ENCODE data around the gene MFSD1. TPM values are rescaled to one million over a fixed set of nuclear protein-coding genes. Genes with fewer than 3 reads are reported as not detected.

MFSD1 gene
- total and polyA plus RNA-seq, 8 donors = 8.9 to 37.4 (median 22.6) TPM

- H3K27me3 ChIP-seq = no peaks in the 10 kb centered on the region
Observed at GRCh38 chr3:158875700-158876099, 73.8 kb downstream of the MFSD1 start.

More at GRCh38 chr3:158875700-158876099, 73.8 kb downstream of the MFSD1 start:
- H3K4me3 ChIP-seq = no peak overlapping the region
- FAIRE-seq (no peak), ATAC-seq (no peak), DNase-seq (no peak)
- no peaks in the 10 kb centered on the region for H3K9me3 ChIP-seq
- intact Hi-C loops (cut with DNase I) = no loop called here
- TF ChIP-seq CTCF (IDR thresholded peaks at IDR 0.05) = no peak
- no peak overlapping the region for H3K27ac ChIP-seq
- no peaks in the 10 kb centered on the region for H3K4me1 ChIP-seq
- no peaks in the 10 kb centered on the region for H3K36me3 ChIP-seq

Other genes with a start within 250 kb of the MFSD1 start
- gene MLF1, start 230.9 kb upstream of the MFSD1 start, total RNA-seq = 1 to 10 TPM; 1.2 to 6.8 (median 3.6) TPM
- 10 to 100 TPM in 1 of 2 donors, 1 to 10 TPM in 1; 2.7 to 12.0 TPM for gene MLF1, start 230.9 kb upstream of the MFSD1 start, polyA plus RNA-seq
- gene GFM1, start 157.5 kb upstream of the MFSD1 start, total RNA-seq = 10 to 100 TPM; 14.1 to 24.0 (median 19.4) TPM
- gene GFM1, start 157.5 kb upstream of the MFSD1 start, polyA plus RNA-seq = 10 to 100 TPM in 1 of 2 donors, 1 to 10 TPM in 1; 5.7 to 14.1 TPM
- gene LXN, start 129.4 kb upstream of the MFSD1 start, total RNA-seq = 10 to 100 TPM in 2 of 6 donors, 1 to 10 TPM in 4; 4.9 to 15.8 (median 6.5) TPM
- 10 to 100 TPM in 1 of 2 donors, 1 to 10 TPM in 1; 6.9 to 12.3 TPM for gene LXN, start 129.4 kb upstream of the MFSD1 start, polyA plus RNA-seq
- gene RARRES1, start 69.6 kb upstream of the MFSD1 start, total RNA-seq = 10 to 100 TPM in 2 of 6 donors, 1 to 10 TPM in 3, under 1 TPM in 1; 0.79 to 48.3 (median 3.9) TPM
- gene RARRES1, start 69.6 kb upstream of the MFSD1 start, polyA plus RNA-seq = 1 to 10 TPM; 2.6 to 5.2 TPM